ENCODE results near the gene BBS9.

DNA sequence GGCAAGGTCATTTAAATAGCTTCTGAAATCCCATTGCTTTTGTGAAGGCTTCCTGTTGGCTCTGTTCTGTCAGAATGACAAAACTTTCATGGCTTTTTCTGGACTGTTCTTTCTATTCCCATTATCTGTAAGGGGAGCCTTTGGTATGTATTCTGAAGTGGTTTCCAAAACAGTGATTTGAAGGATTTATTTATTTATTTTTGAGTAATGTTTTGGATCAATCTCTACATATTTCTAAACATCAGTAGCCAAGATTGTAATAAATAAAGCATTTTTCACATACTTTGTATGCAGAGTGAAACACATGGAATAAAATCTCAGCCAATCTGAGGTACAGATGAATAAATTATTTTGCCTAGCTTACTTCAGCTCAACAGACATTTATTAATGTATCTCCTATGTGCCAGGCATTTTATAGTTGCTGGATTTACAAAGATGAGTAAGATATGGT is 121.1 kb downstream of the BBS9 start:
- TF ChIP-seq POLR2AphosphoS5 (IDR thresholded peaks at IDR 0.05) = no peak
- TF ChIP-seq, protein P1, sequence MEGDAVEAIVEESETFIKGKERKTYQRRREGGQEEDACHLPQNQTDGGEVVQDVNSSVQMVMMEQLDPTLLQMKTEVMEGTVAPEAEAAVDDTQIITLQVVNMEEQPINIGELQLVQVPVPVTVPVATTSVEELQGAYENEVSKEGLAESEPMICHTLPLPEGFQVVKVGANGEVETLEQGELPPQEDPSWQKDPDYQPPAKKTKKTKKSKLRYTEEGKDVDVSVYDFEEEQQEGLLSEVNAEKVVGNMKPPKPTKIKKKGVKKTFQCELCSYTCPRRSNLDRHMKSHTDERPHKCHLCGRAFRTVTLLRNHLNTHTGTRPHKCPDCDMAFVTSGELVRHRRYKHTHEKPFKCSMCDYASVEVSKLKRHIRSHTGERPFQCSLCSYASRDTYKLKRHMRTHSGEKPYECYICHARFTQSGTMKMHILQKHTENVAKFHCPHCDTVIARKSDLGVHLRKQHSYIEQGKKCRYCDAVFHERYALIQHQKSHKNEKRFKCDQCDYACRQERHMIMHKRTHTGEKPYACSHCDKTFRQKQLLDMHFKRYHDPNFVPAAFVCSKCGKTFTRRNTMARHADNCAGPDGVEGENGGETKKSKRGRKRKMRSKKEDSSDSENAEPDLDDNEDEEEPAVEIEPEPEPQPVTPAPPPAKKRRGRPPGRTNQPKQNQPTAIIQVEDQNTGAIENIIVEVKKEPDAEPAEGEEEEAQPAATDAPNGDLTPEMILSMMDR (IDR thresholded peaks at IDR 0.05) = no peak
